ENCODE data around the gene MCEE. TPM values are rescaled to one million over a fixed set of nuclear protein-coding genes. Genes with fewer than 3 reads are reported as not detected.

Gene MCEE
- total and polyA plus RNA-seq, 2 donors (not counting 3 experiments of a cell fraction or from before 2014, with no cell fraction given), result 4.0 to 9.9 TPM

GRCh38 chr2:71060211-71060610, 69.8 kb downstream of the MCEE start:
- peaks cover 11 to 22% of the 10 kb centered on the region in 2 experiments for H3K27me3 ChIP-seq (ENCODE audit: control insufficient read depth in 2 of 2, insufficient read depth in 2 of 2, low read length in 2 of 2)
- BruUV-seq (replicated peaks), result no TSS peak
- H3K9ac ChIP-seq (replicated peaks; ENCODE audit: extremely low read depth, insufficient read depth, low read length), result no peak overlapping the region
- TF ChIP-seq CTCF (IDR thresholded peaks at IDR 0.05; ENCODE audit: extremely low read depth in 1 of 2, insufficient read depth in 1 of 2, low read depth in 1 of 2, low read length in 2 of 2), result no peak
- TF ChIP-seq MAX (IDR thresholded peaks at IDR 0.05; ENCODE audit: insufficient read depth, insufficient read length), result no peak
- TF ChIP-seq POLR2A (IDR thresholded peaks at IDR 0.05; ENCODE audit: low read depth, low read length), result no peak
- TF ChIP-seq JUN (IDR thresholded peaks at IDR 0.05; ENCODE audit: borderline replicate concordance, insufficient read depth, insufficient read length, low read depth), result no peak
- TF ChIP-seq FOS (IDR thresholded peaks at IDR 0.05; ENCODE audit: borderline replicate concordance, insufficient read depth, low read length), result no peak
- no peak for TF ChIP-seq GATA2 (IDR thresholded peaks at IDR 0.05; ENCODE audit: insufficient read depth, insufficient read length, low read depth, low read length)
- TF ChIP-seq EZH2 (IDR thresholded peaks at IDR 0.05; ENCODE audit: borderline replicate concordance, low read depth, low read length, severe bottlenecking), result no peak
- no peak for TF ChIP-seq MYC (IDR thresholded peaks at IDR 0.05; ENCODE audit: low read depth, low read length)
- TF ChIP-seq POLR2AphosphoS5 (IDR thresholded peaks at IDR 0.05; ENCODE audit: insufficient read depth, low read depth, low read length), result no peak
- dilution Hi-C loops (cut with MboI; ENCODE audit: extremely low pct_ligation_motif_present, low sequenced_read_pairs) (no loop called here), intact Hi-C loops (cut with micrococcal nuclease) (no loop called here)
- CTCF ChIA-PET, result interaction anchor here (1.0 to 1.1 kb wide), 2 partner anchors 11 to 96 kb away, joined by 3 to 4 read pairs; no protein-coding TSS in a partner anchor
- H3K9me1 ChIP-seq (replicated peaks; ENCODE audit: control insufficient read depth, extremely low read depth, insufficient read depth, low read length), result no peaks in the 10 kb centered on the region
- POLR2A ChIA-PET, result no interaction called here
- H3K36me3 ChIP-seq (ENCODE audit: control insufficient read depth in 2 of 2, extremely low read depth in 1 of 2, insufficient read depth in 2 of 2, low read length in 2 of 2), result no peaks in the 10 kb centered on the region
- H3K27ac ChIP-seq (ENCODE audit: insufficient read depth, low read depth, low read length), result no peak overlapping the region
- H3K4me3 ChIP-seq (replicated peaks in 1 of 3; ENCODE audit: insufficient read depth in 1 of 3, low read depth in 1 of 3, low read length in 3 of 3), result no peak overlapping the region
- H4K20me1 ChIP-seq (replicated peaks; ENCODE audit: control insufficient read depth, extremely low read depth, insufficient read depth, low read length), result no peaks in the 10 kb centered on the region
- no peak overlapping the region for H3K4me2 ChIP-seq (ENCODE audit: insufficient read depth, low read length)
- no peaks in the 10 kb centered on the region for H3K9me3 ChIP-seq (replicated peaks; ENCODE audit: control insufficient read depth, insufficient read depth, low read length)
- FAIRE-seq, result no peak
- no peak for DNase-seq (ENCODE audit: low read depth, low spot score)
- H3K79me2 ChIP-seq (ENCODE audit: control insufficient read depth, insufficient read depth, low read length), result no peaks in the 10 kb centered on the region
- no peaks in the 10 kb centered on the region for H3K4me1 ChIP-seq (ENCODE audit: control insufficient read depth, extremely low read depth, insufficient read depth, low read length)
- H2AFZ ChIP-seq (ENCODE audit: low read depth, low read length), result no peak overlapping the region

Small RNAs within 50 kb of the gene (small RNA-seq; reads per million reads assigned to genes)
- gene AC007881.1 (ENCODE audit: insufficient read depth, insufficient read length, low read depth, low replicate concordance), result not detected

Other genes with a start within 250 kb of the MCEE start
- gene VAX2, start 229.7 kb downstream of the MCEE start, total RNA-seq, result 0.28 TPM in 1 of 2 replicates, not detected in the other
- 0.57 and 0.89 TPM in 2 replicates for gene VAX2, start 229.7 kb downstream of the MCEE start, polyA plus RNA-seq
- 0.60 and 0.77 TPM in 2 replicates for gene ATP6V1B1, start 194.3 kb downstream of the MCEE start, total RNA-seq
- gene ATP6V1B1, start 194.3 kb downstream of the MCEE start, polyA plus RNA-seq, result 0.35 TPM in 1 of 2 replicates, not detected in the other
- gene ANKRD53, start 151.6 kb downstream of the MCEE start, total RNA-seq, result 1.3 and 2.2 TPM in 2 replicates
- gene ANKRD53, start 151.6 kb downstream of the MCEE start, polyA plus RNA-seq, result 1.4 and 1.7 TPM in 2 replicates
- gene TEX261, start 135.4 kb downstream of the MCEE start, total RNA-seq, result 63.3 and 71.2 TPM in 2 replicates
- 98.0 and 98.1 TPM in 2 replicates for gene TEX261, start 135.4 kb downstream of the MCEE start, polyA plus RNA-seq
- gene NAGK, start 61.6 kb downstream of the MCEE start, total RNA-seq, result 125 and 130 TPM in 2 replicates
- gene NAGK, start 61.6 kb downstream of the MCEE start, polyA plus RNA-seq, result 184 and 192 TPM in 2 replicates
- 31.4 and 38.8 TPM in 2 replicates for gene MPHOSPH10, start 405 bp upstream of the MCEE start, total RNA-seq
- gene MPHOSPH10, start 405 bp upstream of the MCEE start, polyA plus RNA-seq, result 3.0 and 4.4 TPM in 2 replicates
- gene PAIP2B, start 96.9 kb upstream of the MCEE start, total RNA-seq, result 0.58 and 0.62 TPM in 2 replicates
- gene PAIP2B, start 96.9 kb upstream of the MCEE start, polyA plus RNA-seq, result 0.13 and 0.21 TPM in 2 replicates
- 109 and 111 TPM in 2 replicates for gene ZNF638, start 201.6 kb upstream of the MCEE start, total RNA-seq
- gene ZNF638, start 201.6 kb upstream of the MCEE start, polyA plus RNA-seq, result 27.6 and 36.4 TPM in 2 replicates